HepG2 (cell line): Measurements from ENCODE around the gene TPGS1. TPM values are rescaled to one million over a fixed set of nuclear protein-coding genes. Genes with fewer than 3 reads are reported as not detected.
A peak's percentile ranks its signal among the peaks of the same experiment; 100 is the strongest.

Experiments
- ARNTL ChIP-seq: sonication (generic); formaldehyde crosslinking; IDR thresholded peaks from 2 replicates; pipeline ENCODE4 v1.4.0; 2020; ENCODE audit warnings: mild to moderate bottlenecking, missing genetic modification reagents
- DDIT3 ChIP-seq: sonication (generic); formaldehyde crosslinking; IDR thresholded peaks from 2 replicates; pipeline ENCODE4 v1.4.0; 2020; ENCODE audit warnings: mild to moderate bottlenecking, missing genetic modification reagents
- FOXP4 ChIP-seq: sonication (generic); formaldehyde crosslinking; IDR thresholded peaks from 2 replicates; pipeline ENCODE4 v1.4.0; 2020; ENCODE audit warnings: missing genetic modification reagents
- GATAD2A ChIP-seq: IDR thresholded peaks from 2 replicates; pipeline ENCODE4 v1.6.1; 2016
- MAF1 ChIP-seq: sonication (generic); formaldehyde crosslinking; IDR thresholded peaks from 2 replicates; pipeline ENCODE4 v1.5.0; 2020; ENCODE audit warnings: missing genetic modification reagents, borderline replicate concordance
- MAZ ChIP-seq, 2 experiments: sonication (generic) in 1 of 2; formaldehyde crosslinking in 1 of 2; IDR thresholded peaks; 2 replicates each; pipeline versions ENCODE4 v1.5.0 to v1.6.1; 2012 to 2020; ENCODE audit warnings: low read depth in 2 of 2, mild to moderate bottlenecking in 2 of 2, borderline replicate concordance in 1 of 2, improper control_type of control experiment in 1 of 2, low read length in 1 of 2, missing genetic modification reagents in 1 of 2, moderate library complexity in 1 of 2
- MLXIP ChIP-seq: sonication (generic); formaldehyde crosslinking; IDR thresholded peaks from 2 replicates; pipeline ENCODE4 v1.9.0; 2021; ENCODE audit warnings: missing genetic modification reagents, borderline replicate concordance
- POLR2AphosphoS5 ChIP-seq: IDR thresholded peaks from 2 replicates; pipeline ENCODE4 v1.6.1; 2012; ENCODE audit warnings: low read depth, low read length
- UBTF ChIP-seq: sonication (generic); formaldehyde crosslinking; IDR thresholded peaks from 2 replicates; pipeline ENCODE4 v1.4.0; 2020; ENCODE audit warnings: mild to moderate bottlenecking, missing genetic modification reagents
- ZBTB43 ChIP-seq: sonication (generic); formaldehyde crosslinking; conservative IDR thresholded peaks from 2 replicates; pipeline ENCODE4 v1.4.0; 2020; ENCODE audit warnings: missing genetic modification reagents
- ZNF281 ChIP-seq: sonication (generic); formaldehyde crosslinking; IDR thresholded peaks from 2 replicates; pipeline ENCODE4 v1.4.0; 2020; ENCODE audit warnings: missing genetic modification reagents, borderline replicate concordance
- ZNF550 ChIP-seq: sonication (generic); formaldehyde crosslinking; IDR thresholded peaks from 2 replicates; pipeline ENCODE4 v1.4.0; 2020; ENCODE audit warnings: mild to moderate bottlenecking, missing genetic modification reagents, borderline replicate concordance
- ZNF776 ChIP-seq: sonication (generic); formaldehyde crosslinking; IDR thresholded peaks from 2 replicates; pipeline ENCODE4 v1.4.0; 2020; ENCODE audit warnings: mild to moderate bottlenecking, missing genetic modification reagents
- ZSCAN9 ChIP-seq: IDR thresholded peaks from 2 replicates; pipeline ENCODE4 v1.6.1; 2016; ENCODE audit warnings: borderline replicate concordance
- polyA plus RNA-seq, 8 experiments: library from polyadenylated mRNA; depleted of rRNA in 3 of 8; stranded (reverse) in 7 of 8; unstranded in 1 of 8; fragments of >200 nt; fragmentation: Illumina TruSeq in 4 of 8; extraction: Trizol in 4 of 8; gene quantifications; 2 replicates each; pipeline versions ENCODE4 v1.2.1 to v1.2.3, GENCODE V29; 2011 to 2016; ENCODE audit warnings: low read depth in 4 of 8, missing spikeins in 1 of 8, mixed read lengths in 1 of 8; ENCODE audit not compliant: insufficient read depth in 1 of 8
- total RNA-seq, 5 experiments: library from RNA; depleted of rRNA; stranded (reverse); fragments of >200 nt; fragmentation: Illumina TruSeq; extraction: Trizol; gene quantifications; 2 replicates each; pipeline ENCODE4 v1.2.3, GENCODE V29; 2016; ENCODE audit warnings: low read depth in 1 of 5

TPGS1 gene
- total and polyA plus RNA-seq, 2 of the 13 experiments (the other 11 are each of a cell fraction or from before 2014, with no cell fraction given) = 1.1 to 6.2 TPM

GRCh38 chr19:524062-524674, 16.9 kb downstream of the TPGS1 start (continued):
- TF ChIP-seq ARNTL (CRISPR knock-in tag) (peak; percentile 62; the same call in 1 of the 2 replicates), ZSCAN9 (CRISPR knock-in tag) (no peak), MAF1 (no peak), GATAD2A (peak; percentile 76), ZNF776 (peak; percentile 74; the same call in 1 of the 2 replicates), MAZ (IDR thresholded peaks at IDR 0.05; ENCODE audit: borderline replicate concordance, low read depth, low read length) (0 out of 2 replicates have a peak, but pooled peaks have one; percentile 37), MAZ (CRISPR knock-in tag; IDR thresholded peaks at IDR 0.05; ENCODE audit: low read depth) (peak; percentile 85), POLR2AphosphoS5 (peak; percentile 54; the same call in 1 of the 2 replicates), MLXIP (CRISPR knock-in tag) (no peak), DDIT3 (CRISPR knock-in tag) (no peak), FOXP4 (CRISPR knock-in tag) (peak; percentile 73), UBTF (CRISPR knock-in tag) (peak; percentile 73; the same call in 1 of the 2 replicates), ZNF281 (CRISPR knock-in tag) (peak; percentile 38; the same call in 1 of the 2 replicates), ZNF550 (CRISPR knock-in tag) (0 out of 2 replicates have a peak, but pooled peaks have one; percentile 85), ZBTB43 (no peak)
